BE2C (cell line): ENCODE data around the gene SNAPC3.
"Not testable (repeated sequence)": the region's sequence is repeated elsewhere in the genome, so short reads cannot be mapped to it uniquely, and the experiment has no call there.

Source experiments
- DNase-seq: peaks from one replicate; pipeline ENCODE4 v3.0.0-alpha.2; 2020
- H3K27me3 ChIP-seq: fragments of 250-450 bp; sonication (Bioruptor Pico); 2 replicates; pipeline ENCODE4 v1.5.1; 2020; ENCODE audit warnings: mild to moderate bottlenecking
- H3K36me3 ChIP-seq: fragments of 250-450 bp; sonication (Bioruptor Pico); 2 replicates; pipeline ENCODE4 v1.5.1; 2020; ENCODE audit warnings: mild to moderate bottlenecking
- H3K4me1 ChIP-seq: fragments of 250-450 bp; sonication (Bioruptor Pico); 2 replicates; pipeline ENCODE4 v1.5.1; 2020
- H3K4me3 ChIP-seq: 2 replicates; pipeline ENCODE4 v1.5.1; 2011; ENCODE audit warnings: low read depth, low read length
- H3K9me3 ChIP-seq: fragments of 250-450 bp; sonication (Bioruptor Pico); 2 replicates; pipeline ENCODE4 v1.5.1; 2020
- CTCF ChIP-seq: IDR thresholded peaks from 2 replicates; pipeline ENCODE4 v1.5.1; 2012; ENCODE audit warnings: mild to moderate bottlenecking, low read depth, low read length

Gene SNAPC3

GRCh38 chr9:15430920-15431844 is 8.5 kb downstream of the SNAPC3 start:
- Histone ChIP-seq H3K27me3 (no peaks in the 10 kb centered on the region), H3K36me3 (peaks cover 66% of the 10 kb centered on the region), H3K4me1 (no peaks in the 10 kb centered on the region; the same call in 1 of the 2 replicates), H3K9me3 (no peaks in the 10 kb centered on the region), H3K4me3 (no peak overlapping the region)
- TF ChIP-seq CTCF: no peak
- no peak for DNase-seq

DNA sequence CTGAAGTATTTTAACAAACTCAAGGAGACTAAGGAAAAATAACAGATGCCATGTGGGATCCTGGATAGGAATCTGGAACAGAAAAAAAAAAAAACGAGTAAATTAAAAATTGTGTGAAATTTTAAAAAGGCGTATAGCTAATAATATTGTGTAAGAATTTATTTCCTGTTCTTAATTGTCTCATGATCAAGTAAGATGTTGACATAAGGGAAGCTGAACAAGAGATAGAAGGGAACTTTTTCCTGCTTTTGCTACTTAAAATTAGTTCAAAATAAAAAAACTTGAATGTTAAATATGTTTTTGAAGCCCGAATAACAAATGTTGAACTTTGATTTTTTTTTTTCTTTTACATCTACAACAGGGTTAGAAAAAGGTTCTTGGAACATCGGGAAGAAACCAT is 10.5 kb downstream of the SNAPC3 start:
- Histone ChIP-seq H3K27me3 (no peaks in the 10 kb centered on the region), H3K9me3 (no peaks in the 10 kb centered on the region), H3K4me1 (no peaks in the 10 kb centered on the region; the same call in 1 of the 2 replicates), H3K36me3 (peaks cover 55% of the 10 kb centered on the region), H3K4me3 (no peak overlapping the region)
- no peak for TF ChIP-seq CTCF
- DNase-seq: no peak

- Histone ChIP-seq H3K27me3 (no peaks in the 10 kb centered on the region), H3K36me3 (peaks cover 57% of the 10 kb centered on the region), H3K9me3 (no peaks in the 10 kb centered on the region), H3K4me1 (no peaks in the 10 kb centered on the region; the same call in 1 of the 2 replicates), H3K4me3 (no peak overlapping the region)
- TF ChIP-seq CTCF: no peak
- DNase-seq: no peak
Measured at GRCh38 chr9:15433661-15434060, 11.0 kb downstream of the SNAPC3 start.

DNA sequence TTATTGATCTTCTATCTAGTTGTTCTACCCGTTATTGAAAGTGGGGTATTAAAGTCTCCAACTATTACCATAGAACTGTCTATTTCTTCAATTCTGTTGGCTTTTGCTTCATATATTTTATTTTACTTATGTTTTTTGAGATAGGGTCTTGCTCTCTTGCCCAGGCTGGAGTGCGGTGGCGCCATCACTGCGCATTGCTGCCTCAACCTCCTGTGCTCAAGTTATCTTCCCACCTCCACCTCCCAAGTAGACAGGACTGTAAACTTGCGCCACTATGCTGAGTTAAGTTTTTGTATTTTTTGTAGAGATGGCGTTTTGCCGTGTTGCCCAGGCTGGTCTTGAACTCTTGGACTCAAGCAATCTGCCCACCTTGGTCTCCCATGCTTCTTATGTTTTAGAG is 16.2 kb downstream of the SNAPC3 start:
- H3K36me3 ChIP-seq: peaks cover 53% of the 10 kb centered on the region
- TF ChIP-seq CTCF: no peak
- H3K4me1 ChIP-seq: no peaks in the 10 kb centered on the region
- no peak for DNase-seq
- H3K4me3 ChIP-seq: no peak overlapping the region
- no peaks in the 10 kb centered on the region for H3K9me3 ChIP-seq
- H3K27me3 ChIP-seq: no peaks in the 10 kb centered on the region

DNA sequence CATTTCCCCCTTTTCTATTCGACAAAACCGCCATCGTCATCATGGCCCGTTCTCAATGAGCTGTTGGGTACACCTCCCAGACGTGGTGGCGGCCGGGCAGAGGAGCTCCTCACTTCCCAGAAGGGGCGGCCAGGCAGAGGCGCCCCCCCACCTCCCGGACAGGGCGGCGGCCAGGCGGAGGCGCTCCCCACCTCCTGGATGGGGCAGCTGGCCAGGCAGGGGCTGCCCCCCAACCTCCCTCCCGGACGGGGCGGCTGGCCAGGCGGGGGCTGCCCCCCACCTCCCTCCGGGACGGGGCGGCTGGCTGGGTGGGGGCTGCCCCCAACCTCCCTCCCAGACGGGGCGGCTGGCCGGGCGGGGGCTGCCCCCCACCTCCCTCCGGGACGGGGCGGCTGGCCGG is 19.2 kb downstream of the SNAPC3 start:
- H3K4me1 ChIP-seq, DNase-seq, H3K27me3 ChIP-seq, H3K4me3 ChIP-seq, H3K9me3 ChIP-seq: not testable (repeated sequence)
- H3K36me3 ChIP-seq: peaks cover 60% of the 10 kb centered on the region

GRCh38 chr9:15442264-15442663 is 19.6 kb downstream of the SNAPC3 start:
- H3K4me1 ChIP-seq, H3K27me3 ChIP-seq, H3K9me3 ChIP-seq, DNase-seq, H3K4me3 ChIP-seq: not testable (repeated sequence)
- peaks cover 64% of the 10 kb centered on the region for H3K36me3 ChIP-seq

GRCh38 chr9:15444141-15444540 is 21.5 kb downstream of the SNAPC3 start:
- Histone ChIP-seq H3K4me1 (no peaks in the 10 kb centered on the region), H3K27me3 (no peaks in the 10 kb centered on the region), H3K9me3 (no peaks in the 10 kb centered on the region), H3K4me3 (no peak overlapping the region), H3K36me3 (peaks cover 75% of the 10 kb centered on the region)
- TF ChIP-seq CTCF: no peak
- DNase-seq: no peak
